ENCODE measurements around the gene KDM2B.
"Not testable (repeated sequence)": the region's sequence is repeated elsewhere in the genome, so short reads cannot be mapped to it uniquely, and the experiment has no call there.

KDM2B gene

DNA sequence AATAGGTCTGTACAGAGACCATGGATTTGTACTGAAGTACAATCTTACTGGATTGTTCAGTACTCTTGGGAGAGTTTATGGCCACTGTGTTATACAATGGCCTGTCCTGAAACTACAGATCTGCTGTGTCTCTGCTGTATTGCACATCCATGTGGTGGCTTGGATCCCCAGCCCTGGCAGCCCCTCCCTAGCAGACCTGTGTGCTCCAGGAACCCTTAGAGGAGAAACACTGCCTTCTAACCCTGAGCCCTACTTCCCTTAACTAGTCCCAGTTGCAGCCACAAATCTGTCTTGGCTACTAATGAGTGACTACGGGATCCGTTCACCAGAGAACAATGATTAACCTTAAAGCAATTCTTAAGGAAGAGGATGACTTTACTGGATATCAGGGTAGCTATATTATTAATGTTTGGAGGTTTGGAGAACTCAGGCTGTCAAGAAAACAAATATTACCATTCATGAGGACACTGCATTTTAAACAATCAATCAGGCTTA, 153.2 kb downstream of the KDM2B start:
- DNase-seq, result no peak

DNA sequence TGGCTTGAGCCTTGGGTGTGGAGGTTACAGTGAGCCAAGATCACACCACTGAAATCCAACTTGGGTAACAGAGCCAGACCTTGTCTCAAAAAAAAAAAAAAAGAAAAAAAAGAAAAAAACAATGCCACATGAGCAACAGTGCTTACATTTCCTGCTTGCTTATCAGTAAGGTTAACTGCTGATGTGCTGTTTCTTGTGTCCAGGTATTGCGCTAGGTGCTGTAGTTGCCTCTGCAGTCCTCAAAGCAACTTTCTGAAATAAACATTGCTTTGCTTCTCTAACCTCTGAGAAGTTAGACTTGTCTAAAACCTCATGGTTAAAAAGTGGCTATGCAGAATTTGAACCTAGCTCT, 156.2 kb downstream of the KDM2B start:
- no peak for DNase-seq

DNA sequence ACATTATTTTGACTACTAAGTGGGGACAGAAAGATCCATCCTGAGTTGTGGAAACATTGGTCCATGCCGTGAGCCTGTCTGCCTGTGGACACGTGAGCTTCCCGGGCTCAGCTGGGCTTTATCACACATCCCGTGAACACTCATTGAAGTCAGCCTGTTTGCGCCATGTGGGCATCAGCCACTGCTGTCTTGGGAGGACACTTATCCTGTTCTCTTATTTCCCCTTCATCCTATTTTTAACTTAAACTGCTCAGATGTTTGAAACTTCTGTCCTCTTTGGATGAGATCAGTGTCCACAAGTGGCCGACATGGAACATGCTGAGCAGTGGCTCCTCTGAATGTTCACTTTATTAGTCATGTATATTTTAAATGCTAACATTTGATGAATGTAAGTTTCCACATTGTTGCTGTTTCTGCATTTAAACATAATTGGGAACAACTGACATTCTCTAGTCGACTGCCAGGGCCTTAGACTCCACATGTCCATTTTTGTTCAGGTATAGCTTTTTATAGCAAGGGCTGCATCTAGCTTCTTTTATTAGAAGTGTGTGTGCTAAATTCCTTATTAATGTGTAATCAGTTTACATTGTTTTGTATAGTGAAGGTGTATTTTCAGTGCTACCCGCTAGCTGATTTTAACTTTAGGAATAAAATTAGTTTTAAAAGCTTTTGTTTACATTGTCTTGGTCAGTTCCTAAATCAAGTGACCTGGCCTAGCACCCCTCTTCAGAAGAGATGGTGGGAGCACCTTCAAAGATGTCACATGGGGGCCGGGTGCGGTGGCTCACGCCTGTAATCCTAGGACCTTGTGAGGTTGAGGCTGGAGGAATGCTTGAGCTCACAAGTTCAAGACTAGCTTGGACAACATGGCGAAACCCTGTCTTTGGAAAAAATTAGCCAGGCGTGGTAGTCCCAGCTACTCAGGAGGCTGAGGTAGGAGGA, 156.9 kb downstream of the KDM2B start:
- peak in 1 of 2 donors; percentile 44 for DNase-seq

DNA sequence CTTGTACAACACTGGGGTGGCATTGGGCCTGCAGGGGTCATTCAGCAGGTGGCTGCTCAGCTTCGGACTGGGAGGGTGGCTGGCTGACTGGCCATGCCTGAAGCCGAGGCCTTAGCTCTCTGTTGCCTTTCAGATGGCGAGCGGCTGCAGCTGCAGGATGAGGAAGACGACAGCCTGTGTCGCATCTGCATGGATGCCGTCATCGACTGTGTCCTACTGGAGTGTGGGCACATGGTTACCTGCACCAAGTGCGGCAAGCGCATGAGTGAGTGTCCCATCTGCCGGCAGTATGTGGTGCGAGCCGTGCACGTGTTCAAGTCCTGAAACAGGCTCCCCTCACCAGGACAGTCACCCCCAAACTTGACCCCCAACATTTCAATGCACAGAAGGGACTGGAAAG, 157.6 kb downstream of the KDM2B start:
- DNase-seq, result peak in 1 of 2 donors; percentile 46

DNA sequence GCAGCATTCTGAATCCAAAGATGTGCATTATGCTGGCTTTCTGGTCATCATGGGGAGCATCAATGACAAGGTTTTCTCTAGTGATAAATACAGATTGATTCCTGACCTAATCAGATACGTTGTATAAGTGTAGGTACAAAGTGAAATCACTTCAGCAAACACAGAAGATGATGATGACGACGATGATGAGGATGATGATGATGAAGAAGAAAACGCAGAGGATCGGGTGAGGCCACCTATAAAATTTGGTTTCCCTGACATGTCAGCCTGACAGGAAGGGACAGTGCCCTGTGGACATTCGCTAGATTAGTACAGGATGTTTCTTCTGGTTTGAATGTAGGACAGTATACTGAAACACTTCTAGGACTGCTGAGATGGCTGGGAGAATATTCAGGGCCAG, 160.7 kb downstream of the KDM2B start:
- no peak for DNase-seq

DNA sequence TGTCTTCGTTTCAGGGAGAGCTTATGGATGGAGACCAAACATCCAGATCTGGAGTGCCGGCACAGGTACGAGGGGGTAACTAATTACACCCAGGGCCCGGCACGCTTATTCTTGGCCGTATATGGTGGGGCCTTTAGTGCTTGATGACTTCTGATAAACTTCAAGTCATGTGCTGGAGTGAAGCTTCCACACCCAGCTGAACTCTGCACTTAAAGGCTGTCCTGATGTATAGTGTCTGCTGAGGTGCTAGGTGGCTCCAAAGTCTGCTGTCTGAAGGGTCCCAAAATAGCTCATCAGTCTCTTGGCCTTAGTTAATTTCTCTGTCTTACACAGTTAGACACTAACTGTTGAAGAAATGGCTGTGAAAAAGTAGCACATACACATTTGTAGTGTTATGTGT, 163.0 kb downstream of the KDM2B start:
- DNase-seq, result no peak

DNA sequence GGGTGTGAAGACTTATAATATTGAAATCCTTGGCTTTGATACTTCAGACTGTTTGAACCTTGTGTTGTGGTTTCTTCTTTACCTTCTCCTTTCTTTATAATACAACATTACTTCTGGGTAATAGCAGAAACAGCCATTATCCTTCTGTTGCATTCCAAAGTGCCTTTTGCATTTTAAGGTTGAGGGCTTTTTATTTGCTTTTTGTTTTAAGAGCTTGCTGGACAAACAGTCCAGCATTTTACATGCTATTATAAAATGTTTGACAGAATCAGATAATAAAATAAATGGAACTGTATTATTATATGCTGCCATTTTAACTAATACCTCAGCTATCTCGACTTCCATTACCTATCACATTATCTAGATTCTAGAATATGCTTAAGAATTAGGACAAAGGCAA, 166.9 kb downstream of the KDM2B start:
- DNase-seq, result no peak

DNA sequence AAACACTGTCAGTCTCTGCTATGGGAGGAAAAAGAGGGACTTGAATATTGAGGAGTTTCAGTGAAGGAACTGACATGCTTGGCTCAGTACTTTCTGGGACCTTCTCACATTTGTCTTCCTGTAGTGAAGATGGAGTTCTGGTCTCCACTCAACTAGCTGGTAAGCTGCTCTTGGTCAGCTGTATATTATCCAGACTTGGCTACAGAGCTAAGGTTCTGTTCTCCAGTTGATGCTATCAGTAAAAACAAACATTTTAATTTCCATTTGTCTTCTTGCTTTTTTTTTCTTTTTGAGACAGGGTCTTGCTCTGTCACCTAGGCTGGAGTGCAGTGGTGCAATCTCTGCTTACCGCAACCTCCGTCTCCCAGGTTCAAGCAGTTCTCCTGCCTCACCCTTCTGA, 175.6 kb downstream of the KDM2B start:
- DNase-seq, result no peak

DNA sequence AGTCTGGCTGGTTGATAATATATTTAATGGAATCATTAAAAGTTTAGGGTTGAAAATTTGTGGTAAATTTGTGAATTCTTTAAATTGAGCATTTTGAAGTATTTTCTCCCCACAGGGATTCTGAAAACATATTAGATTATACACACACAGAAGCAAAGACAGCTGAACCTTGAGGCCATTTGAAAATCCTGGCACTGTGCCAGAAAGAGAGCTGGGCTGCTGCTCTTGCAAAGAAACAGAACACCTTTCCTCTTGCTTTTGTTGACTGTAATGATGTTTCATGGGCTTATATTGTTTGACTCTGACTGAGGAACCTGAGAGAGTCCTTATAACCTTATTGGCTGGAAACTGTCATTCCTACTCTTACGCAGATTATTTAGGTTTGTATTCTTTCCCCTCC, 176.1 kb downstream of the KDM2B start:
- no peak for DNase-seq

DNA sequence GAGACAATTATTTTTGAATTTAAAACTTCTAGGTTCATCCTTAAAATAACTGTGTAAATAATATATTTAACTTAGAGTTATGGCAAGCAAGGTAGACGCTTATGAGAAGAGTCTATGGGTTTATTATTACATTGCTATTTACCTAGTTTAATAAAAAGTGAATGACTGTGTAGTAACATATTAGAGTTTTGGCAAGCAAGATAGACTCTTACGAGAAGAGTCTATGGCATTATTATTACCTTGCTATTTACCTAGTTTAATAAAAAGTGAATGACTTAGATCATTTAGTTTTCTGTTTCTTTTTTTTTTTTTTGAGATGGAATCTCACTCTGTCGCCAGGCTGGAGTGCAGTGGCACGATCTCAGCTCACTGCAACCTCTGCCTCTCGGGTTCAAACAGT, 177.1 kb downstream of the KDM2B start:
- DNase-seq, result no peak

DNA sequence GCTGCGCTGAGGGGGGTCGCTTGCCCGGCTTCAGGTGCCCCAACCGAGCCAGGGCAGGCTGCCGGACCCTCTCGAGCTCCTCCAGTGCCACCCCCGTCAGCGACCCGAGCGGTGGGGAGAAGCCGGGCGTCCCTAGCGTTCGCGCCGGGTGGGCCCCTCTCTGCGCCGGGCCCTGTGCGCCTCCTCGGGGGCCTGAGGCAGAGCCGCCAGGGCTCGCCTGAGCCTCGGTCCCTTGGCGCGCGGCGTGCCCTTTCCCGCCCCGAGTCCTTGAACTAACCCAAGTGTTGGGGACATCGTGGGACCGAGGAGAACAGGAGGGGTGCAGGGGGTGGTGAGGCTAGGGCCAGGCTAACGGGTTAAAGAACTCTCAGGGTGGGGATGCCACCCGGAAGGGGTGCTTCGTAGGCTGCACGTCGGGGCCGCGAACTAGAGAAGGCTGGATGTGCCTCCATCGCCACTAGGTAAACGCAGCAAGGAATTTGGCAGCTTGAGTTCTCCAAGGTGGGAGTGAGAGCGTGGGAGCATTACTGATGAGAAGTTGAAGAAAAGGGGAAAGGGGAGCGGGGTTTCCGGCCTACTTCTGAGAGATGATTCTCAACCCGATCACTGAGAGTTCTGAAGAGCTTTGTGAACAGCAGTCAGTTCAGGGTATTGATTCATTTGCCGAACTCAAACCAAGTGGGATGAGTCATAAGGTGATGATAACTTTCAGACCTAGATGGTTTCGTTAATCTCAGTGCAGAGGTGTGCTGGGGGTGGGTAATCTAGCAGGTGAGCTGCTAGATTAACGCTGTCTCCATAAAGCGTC, 180.3 kb downstream of the KDM2B start:
- DNase-seq, result no peak

DNA sequence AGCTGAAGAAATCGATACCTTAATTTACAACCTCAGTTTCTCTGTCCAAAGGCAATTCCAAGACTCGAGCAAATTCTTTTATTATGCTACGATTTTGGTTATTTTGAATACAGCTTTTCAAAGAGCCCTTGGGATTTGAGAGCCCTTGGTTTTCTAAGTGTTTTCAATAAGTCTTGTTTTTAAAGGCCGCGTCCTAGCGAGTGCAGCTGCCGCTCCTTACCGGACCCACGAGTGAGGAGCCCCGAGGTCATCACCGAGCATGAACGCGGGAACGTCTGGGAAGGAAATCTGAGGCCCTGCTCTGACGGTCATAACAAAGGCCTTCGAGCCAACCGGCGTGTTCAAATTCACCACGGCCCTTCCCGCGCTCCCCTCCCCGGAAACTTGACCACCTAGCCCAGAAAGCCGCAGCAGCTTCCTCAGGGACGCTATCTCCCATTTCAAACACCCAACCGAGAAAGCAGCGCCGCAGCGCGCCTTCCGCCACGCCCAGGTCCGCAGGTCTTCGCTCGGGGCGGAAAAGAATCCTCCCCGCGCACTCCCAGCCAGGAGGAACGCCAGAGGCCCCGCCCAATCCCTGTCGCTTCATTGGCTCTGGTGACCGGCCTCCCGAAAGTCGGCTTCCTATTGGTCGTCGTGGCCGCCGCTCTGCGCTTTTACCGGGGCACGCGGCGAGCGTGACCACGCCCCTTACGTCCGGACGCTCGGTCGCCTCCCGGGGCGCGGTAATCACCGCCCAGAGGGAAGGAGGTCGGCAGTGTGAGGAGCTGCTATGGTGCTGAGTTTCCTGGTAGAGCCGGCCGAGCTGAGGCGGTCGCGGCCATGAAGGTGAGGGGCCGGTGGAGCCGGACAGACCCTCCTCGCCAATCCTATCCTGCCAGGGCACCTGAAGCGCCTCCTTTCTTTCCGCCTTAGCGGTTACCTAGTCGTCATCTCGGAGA, 181.2 kb downstream of the KDM2B start, which contains the start of gene RNF34:
TSS of gene RNF34 (plus strand) at position 728 of the 941 bp plus-strand sequence. CDS start at position 823, 95 bp downstream.
- DNase-seq, result peak; percentile 97 to 98

DNA sequence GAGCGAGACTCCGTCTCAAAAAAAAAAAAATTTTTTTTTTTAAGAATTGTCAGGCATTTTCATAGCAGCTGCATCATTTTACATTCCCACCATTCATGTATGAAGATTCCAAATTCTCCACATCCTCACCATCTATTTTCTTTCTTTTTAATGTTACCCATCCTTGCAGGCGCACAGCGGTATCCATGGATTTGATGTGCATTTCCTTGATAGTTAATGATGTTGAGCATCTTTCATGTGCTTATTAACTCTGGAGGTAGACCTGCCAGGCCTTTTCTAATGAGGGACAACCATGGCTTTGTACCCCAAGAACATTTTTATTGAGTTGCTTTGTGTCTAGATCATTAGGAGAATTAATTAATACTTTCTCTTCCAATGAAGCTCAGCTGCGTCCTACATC, 182.5 kb downstream of the KDM2B start:
- DNase-seq, result no peak

DNA sequence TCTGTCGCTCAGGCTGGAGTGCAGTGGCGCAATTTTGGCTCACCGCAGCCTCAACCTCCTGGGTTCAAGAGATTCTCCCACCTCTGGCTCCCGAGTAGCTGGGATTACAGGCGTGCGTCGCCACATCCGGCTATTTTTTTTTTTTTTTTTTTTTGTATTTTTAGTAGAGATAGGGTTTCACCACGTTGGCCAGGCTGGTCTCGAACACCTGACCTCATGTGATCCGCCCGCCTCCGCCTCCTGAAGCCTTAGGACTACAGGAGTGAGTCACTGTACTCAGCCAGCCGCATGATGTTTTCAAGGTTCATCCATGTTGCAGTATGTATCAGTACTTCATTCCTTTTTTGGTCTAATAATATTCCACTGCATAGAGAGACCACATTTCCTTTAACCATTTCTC, 183.3 kb downstream of the KDM2B start:
- no peak for DNase-seq

DNA sequence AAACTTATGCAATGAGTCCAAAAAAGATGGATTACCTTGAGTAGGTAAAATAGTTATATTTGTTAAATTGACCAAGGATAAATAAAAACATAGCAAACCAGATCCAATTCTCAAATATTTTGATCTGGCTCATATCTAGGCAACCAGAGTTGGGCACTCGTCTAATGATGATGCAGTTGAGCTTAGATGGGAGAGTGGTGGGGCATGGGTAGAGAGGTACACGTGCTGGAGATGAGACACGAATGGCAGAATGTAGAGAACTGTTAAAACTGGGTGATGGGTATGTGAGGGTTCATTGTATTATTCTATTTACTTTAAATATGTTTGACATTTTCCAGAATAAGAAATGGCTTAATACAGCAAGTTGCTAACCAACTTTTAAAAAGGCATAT, 188.5 kb downstream of the KDM2B start:
- no peak for DNase-seq

DNA sequence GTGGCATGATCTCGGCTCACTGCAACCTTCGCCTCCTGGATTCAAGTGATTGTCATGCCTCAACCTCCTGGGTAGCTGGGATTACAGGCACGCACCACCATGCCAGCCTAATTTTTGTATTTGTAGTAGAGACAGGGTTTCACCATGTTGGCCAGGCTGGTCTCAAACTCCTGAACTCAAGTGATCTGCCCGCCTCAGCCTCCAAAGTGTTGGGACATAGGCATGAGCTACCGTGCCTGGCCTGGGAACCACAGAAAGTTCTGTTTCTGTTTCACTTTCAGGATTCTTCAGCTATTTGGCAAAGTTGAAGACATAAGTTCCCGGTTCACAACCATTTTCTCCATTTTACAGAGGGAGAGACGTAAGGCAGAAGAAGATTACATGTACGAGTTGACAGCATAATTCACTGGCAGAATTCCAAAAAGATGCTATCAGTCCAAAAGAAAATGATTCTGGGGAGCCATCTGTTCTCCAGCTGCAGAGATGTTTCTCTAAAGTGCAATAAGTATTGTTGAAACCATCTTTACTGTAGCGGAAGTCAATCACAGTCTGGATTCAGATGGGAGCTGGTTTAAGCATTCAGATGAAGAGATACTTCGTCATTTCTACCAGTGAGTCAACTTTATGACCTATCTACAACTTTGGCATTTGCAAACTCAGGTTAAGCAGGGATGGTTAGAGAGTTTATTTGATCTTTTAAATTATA, 189.1 kb downstream of the KDM2B start:
- no peak for DNase-seq

DNA sequence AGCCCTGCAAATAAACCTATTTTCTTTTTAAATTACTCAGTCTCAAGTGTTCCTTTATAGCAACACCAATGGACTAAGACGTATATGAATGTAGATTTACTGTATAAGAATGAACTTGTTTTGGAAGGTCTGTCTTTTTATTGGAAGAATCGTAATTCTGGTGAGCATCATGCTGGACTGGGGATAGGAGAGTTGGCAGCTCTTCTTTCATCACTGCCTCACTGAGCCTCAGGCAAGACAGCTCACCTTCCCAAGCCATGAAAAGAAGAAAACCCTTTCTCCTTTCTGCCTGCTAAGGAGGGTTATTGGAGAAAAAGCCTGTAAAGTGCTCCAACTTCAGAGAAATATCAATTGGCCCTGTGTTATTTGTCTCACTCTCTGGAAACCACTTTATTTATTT, 190.0 kb downstream of the KDM2B start:
- DNase-seq, result no peak

DNA sequence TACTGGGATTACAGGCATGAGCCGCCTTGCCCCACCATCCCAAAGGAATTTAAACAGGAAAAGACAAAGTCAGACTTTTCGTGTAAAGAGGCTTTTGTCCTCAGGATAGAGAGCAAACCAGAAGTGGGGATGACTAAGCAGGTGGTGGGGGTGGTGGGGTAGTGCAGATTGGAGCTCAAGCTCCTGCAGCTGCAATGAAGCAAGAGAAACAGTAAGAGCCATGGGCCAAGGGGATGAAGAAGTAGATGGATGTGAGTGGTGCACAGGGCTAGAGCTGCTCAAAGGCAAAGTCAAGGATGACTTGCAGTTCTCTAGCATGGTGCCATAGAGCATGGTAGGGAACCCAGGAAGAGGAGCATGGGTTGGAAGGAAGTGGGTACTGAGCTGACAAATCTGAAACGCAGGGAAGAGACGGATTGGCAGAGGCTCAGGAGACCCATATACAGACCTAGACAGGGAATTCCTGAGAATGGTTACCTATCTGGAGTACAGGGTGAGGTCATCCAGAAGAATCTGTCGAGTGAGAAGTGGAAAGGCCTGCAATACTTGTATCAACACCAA, 192.3 kb downstream of the KDM2B start:
- no peak for DNase-seq

DNA sequence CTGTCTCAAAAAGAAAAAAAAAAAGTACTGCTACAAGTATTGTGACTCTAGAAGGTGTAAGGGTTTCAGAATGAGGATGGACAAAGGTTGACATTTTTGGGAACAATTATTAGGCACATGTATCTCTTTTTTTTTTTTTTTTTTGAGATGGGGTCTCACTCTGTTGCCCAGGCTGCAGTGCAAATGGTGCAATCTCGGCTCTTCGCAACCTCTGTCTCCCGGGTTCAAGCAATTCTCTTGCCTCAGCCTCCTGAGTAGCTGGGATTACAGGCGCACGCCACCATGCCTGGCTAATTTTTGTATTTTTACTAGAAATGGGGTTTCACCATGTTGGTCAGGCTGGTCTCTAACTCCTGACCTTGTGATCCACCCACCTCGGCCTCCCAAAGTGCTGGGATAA, 195.9 kb downstream of the KDM2B start:
- not testable (repeated sequence) for DNase-seq

DNA sequence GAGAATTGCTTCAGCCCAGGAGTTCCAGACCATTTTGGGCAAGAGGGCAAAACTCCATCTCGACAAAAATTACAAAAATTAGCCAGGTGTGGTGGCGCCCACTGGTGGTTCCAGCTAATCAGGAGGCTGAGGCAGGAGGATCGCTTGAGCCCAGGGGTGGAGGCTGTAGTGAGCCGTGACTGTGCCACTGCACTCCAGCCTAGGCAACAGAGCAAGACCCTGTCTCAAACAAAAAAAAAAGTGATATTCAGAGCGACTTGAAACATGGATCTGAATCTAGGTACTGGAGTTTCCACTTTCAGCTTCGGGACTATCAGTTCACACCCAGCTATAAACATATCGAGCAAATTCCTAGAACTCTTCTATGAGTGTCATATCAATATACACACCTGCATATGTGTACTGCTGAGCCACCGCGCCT, 197.2 kb downstream of the KDM2B start:
- no peak for DNase-seq

DNA sequence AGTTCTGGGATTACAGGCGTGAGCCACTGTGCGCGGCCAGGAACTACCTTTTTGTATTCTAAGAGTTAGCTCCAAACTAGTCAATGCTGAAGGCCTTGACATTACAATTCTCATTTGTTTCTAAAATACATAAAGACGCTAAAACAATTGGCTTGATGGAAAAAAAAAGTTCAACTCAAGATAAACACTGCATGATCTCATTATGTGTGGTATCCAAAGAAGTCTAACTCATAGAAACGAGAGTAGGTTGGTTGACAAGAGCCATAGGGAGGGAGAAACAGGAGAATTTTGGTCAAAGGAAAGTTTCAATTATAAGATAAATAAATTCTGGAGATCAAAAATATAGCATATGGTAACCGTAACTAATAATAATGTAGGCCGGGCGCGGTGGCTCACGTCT, 200.9 kb downstream of the KDM2B start:
- DNase-seq, result no peak
